MM.1S (cell line): ENCODE results near the gene BTN3A1.

Source experiments
- EZH2 ChIP-seq: fragments of 300-600 bp; sonication (generic); optimal IDR thresholded peaks from 2 replicates; pipeline ENCODE3; 2017; ENCODE audit warnings: low read depth, mild to moderate bottlenecking, antibody characterized with exemption, low read length, mixed read lengths
- EZH2phosphoT487 ChIP-seq: fragments of 300-600 bp; sonication (generic); IDR thresholded peaks from 2 replicates; pipeline ENCODE4 v1.6.1; 2018; ENCODE audit warnings: antibody characterized with exemption, low read length
- TF ChIP-seq, protein P1 (sequence below): fragments of 300-600 bp; sonication (generic); IDR thresholded peaks from 2 replicates; pipeline ENCODE4 v1.5.1; 2016; ENCODE audit warnings: antibody characterized with exemption, low read length, mixed read lengths

DNA sequence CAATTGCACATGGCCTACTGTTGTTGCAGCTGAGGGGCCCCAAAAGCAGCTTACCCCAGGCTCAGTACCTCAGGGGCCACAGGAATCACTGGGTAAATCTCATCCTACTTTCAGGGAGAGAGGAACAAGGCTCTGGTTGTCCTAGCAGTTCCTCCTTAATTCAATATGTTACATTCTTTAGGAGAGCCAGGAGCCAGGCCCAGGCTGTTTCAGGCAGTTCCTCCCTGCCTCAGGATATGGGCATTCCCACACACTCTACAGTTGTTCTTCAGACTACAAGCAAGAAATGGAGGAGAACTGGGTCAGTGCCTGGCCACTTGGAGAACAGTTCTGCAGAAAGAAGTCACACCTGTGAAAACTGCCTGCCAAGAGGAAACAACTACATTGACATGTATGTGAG is 46.7 kb upstream of the BTN3A1 start:
- TF ChIP-seq, protein P1, sequence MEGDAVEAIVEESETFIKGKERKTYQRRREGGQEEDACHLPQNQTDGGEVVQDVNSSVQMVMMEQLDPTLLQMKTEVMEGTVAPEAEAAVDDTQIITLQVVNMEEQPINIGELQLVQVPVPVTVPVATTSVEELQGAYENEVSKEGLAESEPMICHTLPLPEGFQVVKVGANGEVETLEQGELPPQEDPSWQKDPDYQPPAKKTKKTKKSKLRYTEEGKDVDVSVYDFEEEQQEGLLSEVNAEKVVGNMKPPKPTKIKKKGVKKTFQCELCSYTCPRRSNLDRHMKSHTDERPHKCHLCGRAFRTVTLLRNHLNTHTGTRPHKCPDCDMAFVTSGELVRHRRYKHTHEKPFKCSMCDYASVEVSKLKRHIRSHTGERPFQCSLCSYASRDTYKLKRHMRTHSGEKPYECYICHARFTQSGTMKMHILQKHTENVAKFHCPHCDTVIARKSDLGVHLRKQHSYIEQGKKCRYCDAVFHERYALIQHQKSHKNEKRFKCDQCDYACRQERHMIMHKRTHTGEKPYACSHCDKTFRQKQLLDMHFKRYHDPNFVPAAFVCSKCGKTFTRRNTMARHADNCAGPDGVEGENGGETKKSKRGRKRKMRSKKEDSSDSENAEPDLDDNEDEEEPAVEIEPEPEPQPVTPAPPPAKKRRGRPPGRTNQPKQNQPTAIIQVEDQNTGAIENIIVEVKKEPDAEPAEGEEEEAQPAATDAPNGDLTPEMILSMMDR = no peak
- TF ChIP-seq EZH2 (no peak), EZH2phosphoT487 (no peak)
